Measurements from ENCODE around the gene ZNF560.
"Not testable (repeated sequence)": the region's sequence is repeated elsewhere in the genome, so short reads cannot be mapped to it uniquely, and the experiment has no call there.

ZNF560 gene

DNA sequence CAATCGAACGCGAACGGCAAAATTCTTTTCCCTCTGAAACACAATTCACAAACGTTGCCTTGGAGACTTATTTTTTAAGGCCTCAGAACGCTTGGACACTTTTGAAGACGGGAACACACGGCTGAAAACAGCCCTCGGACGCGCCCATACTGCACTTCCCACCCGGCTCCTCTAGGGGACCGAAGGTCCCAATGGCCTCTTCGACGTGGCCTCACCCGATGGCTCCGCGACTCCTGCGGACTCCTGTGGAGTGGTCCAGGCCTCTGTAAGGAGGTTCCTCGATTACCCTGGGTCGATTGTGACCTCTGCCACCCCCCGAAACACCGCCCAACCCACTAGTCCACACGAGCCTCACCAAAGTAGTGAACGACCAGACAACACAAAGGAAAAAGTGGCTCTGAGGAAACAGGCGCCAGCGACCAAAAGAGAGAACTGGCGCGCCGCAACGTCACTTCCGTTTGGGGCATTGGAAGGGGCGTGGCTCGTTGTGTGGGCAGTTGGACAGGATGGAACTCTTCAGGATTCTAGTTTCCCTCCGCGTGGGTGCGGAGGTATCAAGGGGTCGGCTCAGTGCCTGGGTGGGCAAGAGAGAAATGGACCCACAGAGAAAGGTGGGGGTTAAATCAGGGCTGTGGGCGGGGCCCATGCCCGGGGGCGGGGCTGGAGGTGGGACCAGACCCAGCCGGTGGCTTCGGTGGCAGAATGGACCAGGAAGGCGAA is at the start of gene ZNF560:
Gene ZNF560 (minus strand): TSS at position 434 of the 720 bp plus-strand sequence. CDS start 23,303 bp downstream, outside the sequence.
- peak in 1 of 2 experiments; percentile 1 for DNase-seq (ENCODE audit: low read depth in 2 of 2)

DNA sequence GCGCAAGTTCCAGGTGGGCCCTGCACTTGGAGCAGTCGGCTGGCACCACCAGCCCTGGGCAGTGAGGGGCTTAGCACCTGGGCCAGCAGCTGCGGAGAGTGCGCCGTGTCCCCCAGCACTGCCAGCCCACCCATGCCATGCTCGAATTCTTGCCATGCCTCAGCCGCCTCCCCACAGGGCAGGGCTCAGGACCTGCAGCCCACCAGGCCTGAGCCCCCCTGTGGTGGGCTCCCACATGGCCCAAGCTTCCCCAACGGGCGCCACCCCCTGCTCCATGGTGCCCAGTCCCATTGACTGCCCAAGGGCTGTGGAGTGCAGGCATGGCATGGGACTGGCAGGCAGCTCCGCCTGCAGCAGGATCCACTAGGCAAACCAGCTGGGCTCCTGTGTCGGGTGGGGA is 49.5 kb upstream of the ZNF560 start:
- no peak for DNase-seq (ENCODE audit: low read depth in 2 of 2)

DNA sequence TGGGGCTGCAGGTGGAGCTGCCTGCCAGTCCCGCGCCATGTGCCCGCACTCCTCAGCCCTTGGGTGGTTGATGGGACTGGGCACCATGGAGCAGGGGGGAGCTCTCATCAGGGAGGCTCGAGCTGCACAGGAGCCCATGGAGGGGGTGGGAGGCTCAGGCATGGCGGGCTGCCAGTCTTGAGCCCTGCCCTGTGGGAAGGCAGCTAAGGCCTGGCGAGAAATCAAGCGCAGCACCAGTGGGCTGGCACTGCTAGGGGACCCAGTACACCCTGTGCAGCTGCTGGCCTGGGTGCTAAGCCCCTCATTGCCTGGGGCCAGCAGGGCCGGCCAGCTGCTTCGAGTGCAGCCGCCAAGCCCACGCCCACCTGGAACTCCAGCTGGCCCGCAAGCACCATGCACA is 42.9 kb upstream of the ZNF560 start:
- not testable (repeated sequence) for DNase-seq (ENCODE audit: low read depth in 2 of 2)

DNA sequence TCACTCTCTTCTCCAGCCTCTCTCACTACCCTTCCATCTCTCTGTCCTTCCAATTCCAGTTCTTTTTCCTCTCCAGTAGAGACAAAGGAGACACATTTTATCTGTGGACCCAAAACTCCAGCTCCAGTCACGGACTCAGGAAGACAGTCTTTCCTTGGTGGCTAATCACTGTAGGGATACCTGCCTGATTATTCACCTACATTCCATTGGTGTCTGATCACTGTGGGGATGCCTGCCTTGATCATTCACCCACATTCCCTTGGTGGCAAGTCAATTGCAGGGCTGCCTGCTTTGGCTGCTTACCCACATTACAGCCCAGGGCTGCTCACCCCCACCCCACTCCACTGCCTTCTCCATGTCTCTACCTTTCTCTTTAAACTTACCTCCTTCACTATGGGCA is 41.5 kb upstream of the ZNF560 start:
- DNase-seq (ENCODE audit: low read depth in 2 of 2) = not testable (repeated sequence)

- DNase-seq (ENCODE audit: low read depth in 2 of 2) = not testable (repeated sequence)
Measured at GRCh38 chr19:9539201-9539600, 40.8 kb upstream of the ZNF560 start.

DNA sequence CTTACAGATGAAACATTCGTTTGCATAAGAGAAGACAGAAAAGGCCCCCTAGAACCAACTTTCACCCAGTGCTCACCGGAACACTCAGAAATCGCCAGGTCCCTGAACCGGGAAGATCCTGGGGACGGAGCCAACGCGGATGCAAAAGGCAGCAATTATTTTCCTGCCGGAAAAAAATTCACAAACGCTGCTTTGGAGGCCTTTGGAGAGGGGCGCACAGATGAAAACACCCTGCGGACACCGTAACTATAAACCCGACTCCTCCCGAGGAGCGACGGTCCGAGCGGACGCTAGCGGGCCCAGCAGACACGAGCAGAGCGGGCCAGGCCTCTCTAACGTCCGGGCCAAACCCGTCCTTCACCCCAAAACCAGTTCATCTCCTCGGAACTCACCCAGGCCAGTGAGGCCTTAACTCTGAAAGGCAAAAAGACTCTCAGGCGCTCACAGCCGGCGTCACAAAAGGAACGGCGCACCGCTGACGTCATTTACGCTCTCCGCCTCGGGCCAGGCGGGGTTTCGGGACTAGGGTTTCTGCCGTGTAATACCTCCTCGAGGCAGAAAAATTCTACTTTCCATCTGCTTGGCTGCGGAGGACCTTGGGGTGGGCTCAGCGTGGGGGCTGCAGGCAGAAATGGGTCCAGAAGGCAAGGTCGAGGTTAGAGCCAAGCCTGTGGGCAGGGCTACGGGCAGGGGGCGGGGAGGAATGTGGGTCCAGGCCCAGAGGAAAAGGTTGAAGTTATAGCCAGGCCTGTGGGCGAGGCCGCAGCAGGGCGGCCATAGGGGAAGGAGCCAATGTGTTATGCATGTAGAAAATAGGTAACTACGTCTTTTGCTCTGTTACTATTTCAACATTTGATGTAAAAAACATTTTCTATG is 40.0 kb upstream of the ZNF560 start, which contains the start of gene ZNF426:
Gene ZNF426 (minus strand): TSS at position 463 of the 876 bp plus-strand sequence. CDS start 2,413 bp downstream, outside the sequence.
- peak; percentile 78 to 82 for DNase-seq (ENCODE audit: low read depth in 2 of 2)

- DNase-seq (ENCODE audit: low read depth in 2 of 2) = no peak
Measured at GRCh38 chr19:9535934-9536333, 37.5 kb upstream of the ZNF560 start.

DNA sequence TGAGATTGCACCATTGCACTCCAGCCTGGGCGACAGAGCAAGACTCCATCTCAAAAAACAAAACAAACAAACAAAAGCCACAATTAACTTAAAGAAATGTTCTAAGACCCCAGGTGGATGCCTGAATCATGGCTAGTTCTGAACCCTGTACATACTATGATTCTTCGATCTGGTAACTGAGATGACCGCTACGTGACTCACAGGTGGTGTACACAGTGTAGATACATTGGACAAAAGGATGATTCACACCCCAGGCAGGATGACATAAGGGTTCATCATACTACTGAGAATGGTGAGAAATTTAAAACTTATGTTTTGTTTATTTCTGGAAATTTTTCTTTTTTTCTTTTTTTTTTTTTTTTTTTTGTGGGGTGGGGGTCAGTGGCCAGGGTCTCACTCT is 33.5 kb upstream of the ZNF560 start:
- no peak for DNase-seq (ENCODE audit: low read depth in 2 of 2)

DNA sequence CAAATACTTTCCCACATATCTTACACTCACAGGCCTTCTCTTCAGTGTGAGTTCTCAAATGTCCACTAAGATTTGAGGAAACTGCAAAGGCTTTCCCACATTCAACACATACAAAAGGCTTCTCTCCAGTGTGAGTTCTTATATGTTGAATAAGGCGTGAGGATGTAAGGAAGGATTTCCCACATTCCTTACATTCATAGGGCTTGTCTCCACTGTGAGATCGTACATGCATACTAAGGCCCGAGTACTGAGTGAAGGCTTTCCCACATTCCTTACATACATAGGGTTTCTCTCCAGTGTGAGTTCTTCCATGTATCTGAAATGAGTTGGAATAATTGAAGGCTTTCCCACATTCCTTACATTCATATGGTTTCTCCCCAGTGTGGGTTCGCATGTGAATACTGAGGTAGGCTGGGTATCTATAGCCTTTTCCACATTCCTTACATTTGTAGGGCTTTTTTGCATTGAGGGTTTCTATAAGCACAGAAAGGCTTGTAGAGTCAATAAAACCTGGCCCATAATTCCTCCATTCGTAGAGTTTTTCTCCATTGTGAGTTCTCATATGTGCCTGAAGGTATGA is 30.4 kb upstream of the ZNF560 start:
- DNase-seq (ENCODE audit: low read depth in 2 of 2) = no peak

GRCh38 chr19:9523885-9524474 is 25.6 kb upstream of the ZNF560 start:
- DNase-seq (ENCODE audit: low read depth in 2 of 2) = no peak

DNA sequence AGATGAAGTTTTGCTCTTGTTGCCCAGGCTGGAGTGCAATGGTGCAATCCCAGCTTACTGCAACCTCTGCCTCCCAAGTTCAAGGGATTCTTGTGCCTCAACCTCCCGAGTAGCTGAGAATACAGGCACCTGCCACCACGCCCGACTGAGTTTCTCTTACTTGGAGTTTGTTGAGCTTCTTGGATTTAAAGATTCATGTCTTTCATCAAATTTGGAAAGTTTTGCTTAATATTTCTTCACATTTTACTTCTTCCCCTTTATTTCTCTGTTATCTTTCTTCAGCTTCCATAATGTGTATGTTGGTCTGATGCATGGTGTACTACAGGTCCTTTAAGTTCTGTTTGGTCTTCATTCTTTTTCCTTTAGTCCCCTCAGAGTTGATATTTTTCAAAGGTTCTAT is 8.9 kb upstream of the ZNF560 start:
- no peak for DNase-seq (ENCODE audit: low read depth in 2 of 2)

- DNase-seq (ENCODE audit: low read depth in 2 of 2) = no peak
Measured at GRCh38 chr19:9500796-9501195, 2.4 kb upstream of the ZNF560 start.

DNA sequence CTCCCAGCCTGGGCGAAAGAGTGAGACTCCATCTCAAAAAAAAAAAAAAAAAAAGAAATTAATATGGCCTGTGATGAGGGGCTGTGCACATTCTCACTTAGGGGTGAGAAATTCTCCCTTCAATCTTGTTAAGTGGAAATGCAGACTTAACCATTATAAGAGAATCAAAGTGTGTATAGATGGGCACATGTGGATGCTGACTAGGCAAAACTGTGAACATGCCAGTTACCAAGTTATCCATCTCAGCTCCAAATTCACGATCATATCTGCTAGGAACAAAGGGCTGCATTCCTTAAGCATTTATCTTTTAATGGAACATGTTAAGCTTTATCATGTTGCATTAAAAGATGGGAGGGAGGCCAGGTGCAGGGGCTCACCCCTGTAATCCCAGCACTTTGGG is 4.3 kb downstream of the ZNF560 start:
- DNase-seq (ENCODE audit: low read depth in 2 of 2) = no peak

GRCh38 chr19:9487016-9487415 is 11.4 kb downstream of the ZNF560 start:
- no peak for DNase-seq (ENCODE audit: low read depth in 2 of 2)

DNA sequence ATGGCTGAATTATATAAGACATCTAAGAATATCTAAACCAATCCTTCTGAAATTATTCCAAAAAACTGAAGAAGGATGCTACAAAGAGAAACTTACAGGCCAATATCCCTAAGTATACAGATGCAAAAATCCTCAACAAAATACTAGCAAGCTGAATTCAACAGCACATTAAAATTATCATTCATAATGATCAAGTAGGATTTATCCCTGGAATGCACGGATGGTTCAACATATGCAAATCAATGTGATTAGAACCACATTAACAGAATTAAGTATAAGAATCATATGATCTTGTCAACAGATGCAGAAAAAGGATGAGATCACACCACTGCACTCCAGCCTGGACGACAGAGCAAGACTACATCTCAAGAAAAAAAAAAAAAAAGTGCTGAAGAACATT is 13.3 kb downstream of the ZNF560 start:
- DNase-seq (ENCODE audit: low read depth in 2 of 2) = no peak

DNA sequence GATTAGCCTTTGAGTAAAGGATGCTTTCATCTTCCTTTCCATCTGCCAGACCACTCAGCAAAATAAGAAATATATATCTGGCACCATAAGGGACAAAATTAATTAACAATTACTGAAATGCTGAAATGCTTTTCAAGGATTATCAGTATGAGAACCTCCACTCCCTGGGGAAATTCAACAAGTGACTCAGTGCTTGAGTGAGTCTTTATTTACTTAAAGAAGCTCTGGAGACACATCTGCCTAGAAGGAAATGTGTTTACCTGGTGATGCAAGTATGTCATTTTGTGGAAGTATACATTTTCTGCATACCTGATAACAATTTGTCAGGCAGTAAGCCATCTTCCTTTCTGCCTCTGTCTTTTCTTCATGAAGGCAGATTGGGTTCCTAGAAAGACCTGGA is 23.4 kb downstream of the ZNF560 start:
- DNase-seq (ENCODE audit: low read depth in 2 of 2) = no peak

GRCh38 chr19:9467161-9467560 is 31.3 kb downstream of the ZNF560 start:
- DNase-seq (ENCODE audit: low read depth in 2 of 2) = no peak

DNA sequence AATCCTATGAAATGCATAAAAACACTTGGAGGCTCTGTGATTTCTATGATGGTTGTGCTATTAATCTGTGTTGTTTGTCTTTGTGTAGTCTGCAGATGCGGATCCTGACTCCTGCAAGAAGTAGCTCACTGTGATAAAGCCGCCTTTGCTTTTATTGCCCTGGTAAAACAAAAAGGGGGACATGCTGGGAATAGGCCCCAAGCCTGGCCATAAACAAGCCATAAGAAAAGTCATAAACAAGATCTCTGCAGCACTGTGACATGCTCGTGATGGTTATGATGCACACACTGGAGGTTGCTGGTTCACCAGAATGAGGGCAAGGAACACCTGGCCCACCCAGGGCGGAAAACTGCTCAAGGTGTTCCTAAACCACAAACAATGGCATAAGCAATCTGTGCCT is 36.5 kb downstream of the ZNF560 start:
- no peak for DNase-seq (ENCODE audit: low read depth in 2 of 2)

GRCh38 chr19:9456018-9456689 is 42.3 kb downstream of the ZNF560 start:
- DNase-seq (ENCODE audit: low read depth in 2 of 2) = no peak

DNA sequence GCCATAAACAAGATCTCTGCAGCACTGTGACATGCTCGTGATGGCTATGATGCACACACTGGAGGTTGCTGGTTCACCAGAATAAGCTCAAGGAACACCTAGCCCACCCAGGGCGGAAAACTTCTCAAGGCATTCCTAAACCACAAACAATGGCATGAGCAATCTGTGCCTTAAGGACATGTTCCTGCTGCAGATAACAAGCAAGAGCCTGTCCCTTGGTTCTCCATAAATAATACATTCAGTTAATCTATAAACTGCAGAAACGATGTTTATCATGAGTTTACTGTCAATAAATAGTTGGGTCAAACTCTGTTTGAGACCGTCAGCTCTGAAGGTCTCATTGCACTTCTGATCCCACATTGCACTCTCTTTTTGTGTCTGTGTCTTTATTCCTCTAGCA is 44.5 kb downstream of the ZNF560 start:
- DNase-seq (ENCODE audit: low read depth in 2 of 2) = no peak

GRCh38 chr19:9445037-9445436 is 53.4 kb downstream of the ZNF560 start:
- DNase-seq (ENCODE audit: low read depth in 2 of 2) = no peak

DNA sequence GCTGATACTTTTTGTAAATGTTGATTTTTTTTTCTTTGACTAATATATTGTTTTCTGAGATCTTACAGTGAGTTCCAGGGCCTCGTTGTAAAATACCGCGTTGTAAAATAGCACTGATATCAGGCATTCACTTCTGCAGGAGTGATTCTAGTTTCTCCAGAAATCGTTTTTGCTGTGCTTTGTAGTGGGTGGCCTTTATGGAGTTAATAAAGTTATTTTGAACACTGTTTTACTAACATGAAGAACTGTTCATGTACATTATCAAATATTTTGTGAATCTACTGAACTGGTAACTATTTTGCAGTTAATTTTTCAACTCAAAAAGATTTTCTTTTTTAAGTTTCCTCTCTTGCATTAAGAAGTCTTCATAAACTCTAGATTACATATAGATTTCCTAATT is 62.1 kb downstream of the ZNF560 start:
- no peak for DNase-seq (ENCODE audit: low read depth in 2 of 2)
